Activated T-cell treated with anti-CD3 and anti-CD28 coated beads, Interleukin-2, amount 50 U/mL, for 72 hours (primary cell): ENCODE results near the gene TMEM184C. TPM values are rescaled to one million over a fixed set of nuclear protein-coding genes. Genes with fewer than 3 reads are reported as not detected.

Experiments
- ATAC-seq, 2 donors: fragments of 150-1000 bp; cut with Tn5 transposase; replicated peaks in 1 of 2; 2 replicates each; pipeline ENCODE4 v1.10.0; 2021; ENCODE audit warnings: moderate library complexity in 2 of 2, mild to moderate bottlenecking in 1 of 2
- DNase-seq, 2 donors: peaks; one replicate each; pipeline ENCODE4 v3.0.0; 2021 to 2022; ENCODE audit warnings: mixed read lengths in 1 of 2
- H3K27ac Mint-ChIP-seq: one replicate; pipeline ENCODE4 v1.8.0; 2022; ENCODE audit warnings: mild to moderate bottlenecking, moderate library complexity, mixed read lengths
- H3K27me3 Mint-ChIP-seq: one replicate; pipeline ENCODE4 v1.8.0; 2022; ENCODE audit warnings: low read depth, mixed read lengths
- H3K36me3 Mint-ChIP-seq, 2 donors: one replicate each; pipeline ENCODE4 v1.8.0; 2022; ENCODE audit warnings: mixed read lengths in 2 of 2, mild to moderate bottlenecking in 1 of 2; ENCODE audit not compliant: insufficient read depth in 2 of 2
- H3K4me1 Mint-ChIP-seq: one replicate; pipeline ENCODE4 v1.8.0; 2022; ENCODE audit warnings: low read depth, mixed read lengths
- H3K4me3 Mint-ChIP-seq, 2 donors: one replicate each; pipeline ENCODE4 v1.8.0; 2022; ENCODE audit warnings: mild to moderate bottlenecking in 2 of 2, mixed read lengths in 2 of 2, moderate library complexity in 2 of 2
- H3K9me3 Mint-ChIP-seq, 2 donors: one replicate each; pipeline ENCODE4 v1.8.0; 2022; ENCODE audit warnings: mixed read lengths in 2 of 2
- total RNA-seq, 2 donors: library from RNA; stranded (reverse); gene quantifications; one replicate each; pipeline ENCODE4 v1.2.3, GENCODE V29; 2022

Gene TMEM184C
- total RNA-seq, 2 donors from 2014 or later = 15.7 to 17.3 TPM

- no peak for DNase-seq
- H3K9me3 Mint-ChIP-seq = peaks cover 0 to 4% of the 10 kb centered on the region in 2 donors
- H3K27me3 Mint-ChIP-seq = no peaks in the 10 kb centered on the region
- H3K27ac Mint-ChIP-seq = no peak overlapping the region
- peaks cover 17 to 43% of the 10 kb centered on the region in 2 donors for H3K36me3 Mint-ChIP-seq
- H3K4me3 Mint-ChIP-seq = no peak overlapping the region
- ATAC-seq = no peak
- H3K4me1 Mint-ChIP-seq = peaks cover 23% of the 10 kb centered on the region
Measured at GRCh38 chr4:147640331-147640730, 23.1 kb downstream of the TMEM184C start.

GRCh38 chr4:147643616-147644015, 26.4 kb downstream of the TMEM184C start:
- DNase-seq = no peak
- Mint-ChIP-seq H3K36me3 (peaks cover 16 to 32% of the 10 kb centered on the region in 2 donors), H3K4me1 (peaks cover 32% of the 10 kb centered on the region)

GRCh38 chr4:147644471-147644870, 27.3 kb downstream of the TMEM184C start:
- Mint-ChIP-seq H3K36me3 (peaks cover 17 to 34% of the 10 kb centered on the region in 2 donors), H3K27ac (no peak overlapping the region), H3K27me3 (no peaks in the 10 kb centered on the region), H3K9me3 (no peaks in the 10 kb centered on the region), H3K4me1 (peaks cover 29% of the 10 kb centered on the region), H3K4me3 (no peak overlapping the region)
- ATAC-seq = no peak
- no peak for DNase-seq

More at GRCh38 chr4:147643616-147644015, 26.4 kb downstream of the TMEM184C start:
- H3K27ac Mint-ChIP-seq = no peak overlapping the region
- no peaks in the 10 kb centered on the region for H3K9me3 Mint-ChIP-seq
- ATAC-seq = no peak
- no peak overlapping the region for H3K4me3 Mint-ChIP-seq
- no peaks in the 10 kb centered on the region for H3K27me3 Mint-ChIP-seq

- H3K4me3 Mint-ChIP-seq = no peak overlapping the region
- H3K4me1 Mint-ChIP-seq = peaks cover 23% of the 10 kb centered on the region
- no peaks in the 10 kb centered on the region for H3K9me3 Mint-ChIP-seq
- H3K36me3 Mint-ChIP-seq = peaks cover 17 to 34% of the 10 kb centered on the region in 2 donors
- no peak overlapping the region for H3K27ac Mint-ChIP-seq
- no peak for DNase-seq
- no peak for ATAC-seq
- no peaks in the 10 kb centered on the region for H3K27me3 Mint-ChIP-seq
Measured at GRCh38 chr4:147645099-147645498, 27.9 kb downstream of the TMEM184C start.

GRCh38 chr4:147648656-147649055, 31.5 kb downstream of the TMEM184C start:
- H3K36me3 Mint-ChIP-seq = peaks cover 10 to 25% of the 10 kb centered on the region in 2 donors
- ATAC-seq = no peak
- peak overlapping the region; percentile 88 for H3K27ac Mint-ChIP-seq
- no peaks in the 10 kb centered on the region for H3K9me3 Mint-ChIP-seq
- H3K4me1 Mint-ChIP-seq = peaks cover 47% of the 10 kb centered on the region
- H3K27me3 Mint-ChIP-seq = no peaks in the 10 kb centered on the region
- no peak for DNase-seq
- H3K4me3 Mint-ChIP-seq = no peak overlapping the region

- peaks cover 8 to 31% of the 10 kb centered on the region in 2 donors for H3K36me3 Mint-ChIP-seq
- no peaks in the 10 kb centered on the region for H3K9me3 Mint-ChIP-seq
- ATAC-seq (peak; percentile 44 to 62), DNase-seq (no peak)
- H3K4me1 Mint-ChIP-seq = peaks cover 47% of the 10 kb centered on the region
- no peaks in the 10 kb centered on the region for H3K27me3 Mint-ChIP-seq
- no peak overlapping the region for H3K27ac Mint-ChIP-seq
- no peak overlapping the region for H3K4me3 Mint-ChIP-seq
Measured at GRCh38 chr4:147651563-147651962, 34.4 kb downstream of the TMEM184C start.

GRCh38 chr4:147655639-147656038, 38.4 kb downstream of the TMEM184C start:
- ATAC-seq = no peak
- peaks cover 2 to 22% of the 10 kb centered on the region in 2 donors for H3K36me3 Mint-ChIP-seq
- no peaks in the 10 kb centered on the region for H3K27me3 Mint-ChIP-seq
- no peak overlapping the region for H3K4me3 Mint-ChIP-seq
- no peaks in the 10 kb centered on the region for H3K9me3 Mint-ChIP-seq
- no peak for DNase-seq
- peaks cover 25% of the 10 kb centered on the region for H3K4me1 Mint-ChIP-seq
- H3K27ac Mint-ChIP-seq = no peak overlapping the region

- no peaks in the 10 kb centered on the region for H3K9me3 Mint-ChIP-seq
- peaks cover 2 to 19% of the 10 kb centered on the region in 2 donors for H3K36me3 Mint-ChIP-seq
- H3K4me1 Mint-ChIP-seq = no peaks in the 10 kb centered on the region
- no peak for DNase-seq
- no peak for ATAC-seq
- H3K27me3 Mint-ChIP-seq = no peaks in the 10 kb centered on the region
- no peak overlapping the region for H3K27ac Mint-ChIP-seq
- H3K4me3 Mint-ChIP-seq = no peak overlapping the region
Measured at GRCh38 chr4:147658501-147658900, 41.3 kb downstream of the TMEM184C start.

GRCh38 chr4:147674073-147674472, 56.9 kb downstream of the TMEM184C start:
- Mint-ChIP-seq H3K4me3 (no peak overlapping the region), H3K9me3 (no peaks in the 10 kb centered on the region), H3K27ac (no peak overlapping the region), H3K36me3 (peaks cover 4 to 13% of the 10 kb centered on the region in 2 donors), H3K4me1 (no peaks in the 10 kb centered on the region), H3K27me3 (no peaks in the 10 kb centered on the region)
- no peak for ATAC-seq
- no peak for DNase-seq

- H3K36me3 Mint-ChIP-seq = peaks cover 5 to 14% of the 10 kb centered on the region in 2 donors
- H3K4me3 Mint-ChIP-seq = no peak overlapping the region
- H3K9me3 Mint-ChIP-seq = no peaks in the 10 kb centered on the region
- H3K4me1 Mint-ChIP-seq = no peaks in the 10 kb centered on the region
- H3K27ac Mint-ChIP-seq = no peak overlapping the region
- DNase-seq = no peak
- H3K27me3 Mint-ChIP-seq = no peaks in the 10 kb centered on the region
- no peak for ATAC-seq
Measured at GRCh38 chr4:147674496-147674895, 57.3 kb downstream of the TMEM184C start.

GRCh38 chr4:147678106-147678505, 60.9 kb downstream of the TMEM184C start:
- no peaks in the 10 kb centered on the region for H3K27me3 Mint-ChIP-seq
- no peaks in the 10 kb centered on the region for H3K9me3 Mint-ChIP-seq
- no peak overlapping the region for H3K4me3 Mint-ChIP-seq
- H3K36me3 Mint-ChIP-seq = peaks cover 4 to 5% of the 10 kb centered on the region in 2 donors
- H3K27ac Mint-ChIP-seq = no peak overlapping the region
- ATAC-seq (no peak), DNase-seq (no peak)
- peaks cover 19% of the 10 kb centered on the region for H3K4me1 Mint-ChIP-seq

- no peak overlapping the region for H3K4me3 Mint-ChIP-seq
- DNase-seq (peak; percentile 9 to 21), ATAC-seq (no peak)
- H3K27me3 Mint-ChIP-seq = no peaks in the 10 kb centered on the region
- peaks cover 4 to 5% of the 10 kb centered on the region in 2 donors for H3K36me3 Mint-ChIP-seq
- no peaks in the 10 kb centered on the region for H3K9me3 Mint-ChIP-seq
- H3K27ac Mint-ChIP-seq = no peak overlapping the region
- peaks cover 22% of the 10 kb centered on the region for H3K4me1 Mint-ChIP-seq
Measured at GRCh38 chr4:147678796-147679549, 61.8 kb downstream of the TMEM184C start.

- DNase-seq = no peak
- Mint-ChIP-seq H3K9me3 (no peaks in the 10 kb centered on the region), H3K36me3 (peaks cover 4 to 5% of the 10 kb centered on the region in 2 donors), H3K27ac (peak overlapping the region; percentile 89), H3K27me3 (peaks cover 15% of the 10 kb centered on the region), H3K4me1 (peaks cover 22% of the 10 kb centered on the region), H3K4me3 (peak overlapping the region; percentile 88 to 93)
- no peak for ATAC-seq
Measured at GRCh38 chr4:147682755-147683154, 65.6 kb downstream of the TMEM184C start.

GRCh38 chr4:147683188-147683591, 66.0 kb downstream of the TMEM184C start:
- peaks cover 22% of the 10 kb centered on the region for H3K4me1 Mint-ChIP-seq
- no peaks in the 10 kb centered on the region for H3K9me3 Mint-ChIP-seq
- H3K27ac Mint-ChIP-seq = peak overlapping the region; percentile 89
- peak overlapping the region; percentile 88 to 93 for H3K4me3 Mint-ChIP-seq
- ATAC-seq = no peak
- peaks cover 4 to 5% of the 10 kb centered on the region in 2 donors for H3K36me3 Mint-ChIP-seq
- peaks cover 15% of the 10 kb centered on the region for H3K27me3 Mint-ChIP-seq
- DNase-seq = peak; percentile 11 to 23
